Measurements from ENCODE around the gene NGB. TPM values are rescaled to one million over a fixed set of nuclear protein-coding genes. Genes with fewer than 3 reads are reported as not detected.
"Not testable (repeated sequence)": the region's sequence is repeated elsewhere in the genome, so short reads cannot be mapped to it uniquely, and the experiment has no call there.

Gene NGB
- polyA plus RNA-seq, 3 donors: not detected

DNA sequence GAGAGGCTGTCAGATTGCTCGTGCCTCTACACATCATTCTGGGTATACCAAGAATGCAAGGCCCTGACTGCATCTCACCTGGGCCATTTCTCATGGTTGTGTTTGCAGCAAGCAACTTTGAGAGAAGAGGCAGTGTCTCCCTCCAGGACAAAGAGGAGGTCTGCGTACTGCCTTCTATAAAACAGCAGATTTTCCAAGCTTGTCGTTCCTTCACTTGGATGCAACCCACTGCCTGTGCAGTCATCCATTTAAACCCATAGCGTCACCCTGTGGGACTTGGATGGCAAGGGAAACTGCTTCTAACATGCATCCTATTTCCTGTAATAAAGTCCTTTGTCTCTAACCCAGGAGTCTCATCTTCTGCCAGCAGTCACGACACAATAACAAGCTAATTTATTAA, 48.4 kb upstream of the NGB start:
- H3K27ac ChIP-seq (ENCODE audit: low read depth in 1 of 2, low read length in 2 of 2): no peak overlapping the region
- H3K9ac ChIP-seq (ENCODE audit: insufficient read depth, low read length, poor library complexity, severe bottlenecking): no peak overlapping the region
- no peak overlapping the region for H2AFZ ChIP-seq (ENCODE audit: insufficient read depth, low read depth, low read length, poor library complexity, severe bottlenecking)
- WGBS (ENCODE audit: insufficient coverage): 88% methylated on average over 5 of the region's 5 CpGs
- TF ChIP-seq CTCF (IDR thresholded peaks at IDR 0.05): no peak
- intact Hi-C loops (cut with micrococcal nuclease): loop anchor here (5.0 kb wide), 2 partner anchors 167 to 222 kb away; partner anchors contain the start of gene CIPC (in 1 of the 2)
- H3K36me3 ChIP-seq (replicated peaks in 1 of 2; ENCODE audit: control insufficient read depth in 1 of 2, insufficient read depth in 2 of 2, low read length in 2 of 2): no peaks in the 10 kb centered on the region
- H3K79me2 ChIP-seq (ENCODE audit: insufficient read depth, low read length): peaks cover 10% of the 10 kb centered on the region
- Mint-ChIP-seq H3K36me3 (peaks cover 0 to 6% of the 10 kb centered on the region in 2 donors), H3K27me3 (ENCODE audit: low read depth in 3 of 3) (no peaks in the 10 kb centered on the region), H3K27ac (no peak overlapping the region), H3K4me3 (peak overlapping the region in 1 of 2 donors; percentile 16), H3K4me1 (peaks cover 19% of the 10 kb centered on the region), H3K9me3 (no peaks in the 10 kb centered on the region)
- H3K4me1 ChIP-seq (ENCODE audit: control insufficient read depth in 1 of 2, insufficient read depth in 2 of 2, low read length in 2 of 2): peaks cover 12 to 23% of the 10 kb centered on the region in 2 donors
- no peak overlapping the region for H3K4me3 ChIP-seq (replicated peaks in 1 of 3; ENCODE audit: low read depth in 2 of 3, low read length in 3 of 3)
- H4K20me1 ChIP-seq (ENCODE audit: insufficient read depth, low read length): no peaks in the 10 kb centered on the region
- H3K27me3 ChIP-seq (ENCODE audit: control insufficient read depth in 2 of 2, insufficient read depth in 2 of 2, low read length in 2 of 2): no peaks in the 10 kb centered on the region
- DNase-seq: no peak
- no peak overlapping the region for H3K4me2 ChIP-seq (replicated peaks; ENCODE audit: extremely low read depth, low read length, poor library complexity, severe bottlenecking)
- H3K9me3 ChIP-seq (replicated peaks in 1 of 2; ENCODE audit: control insufficient read depth in 1 of 2, insufficient read depth in 1 of 2, low read length in 2 of 2): no peaks in the 10 kb centered on the region

- not testable (repeated sequence) for H3K27me3 Mint-ChIP-seq (ENCODE audit: low read depth in 3 of 3)
- intact Hi-C loops (cut with micrococcal nuclease): loop anchor here (5.0 kb wide), 2 partner anchors 166 to 221 kb away; partner anchors contain the start of gene CIPC (in 1 of the 2)
These were observed 47.8 kb upstream of the NGB start for GRCh38 chr14:77318756-77319155.

More at GRCh38 chr14:77318756-77319155, 47.8 kb upstream of the NGB start:
- not testable (repeated sequence) for DNase-seq; H3K9me3 ChIP-seq (replicated peaks in 1 of 2; ENCODE audit: control insufficient read depth in 1 of 2, insufficient read depth in 1 of 2, low read length in 2 of 2); H3K36me3 Mint-ChIP-seq; H4K20me1 ChIP-seq (ENCODE audit: insufficient read depth, low read length); H3K36me3 ChIP-seq (replicated peaks in 1 of 2; ENCODE audit: control insufficient read depth in 1 of 2, insufficient read depth in 2 of 2, low read length in 2 of 2); H3K9me3 Mint-ChIP-seq; H3K27ac Mint-ChIP-seq; H3K9ac ChIP-seq (ENCODE audit: insufficient read depth, low read length, poor library complexity, severe bottlenecking); H3K79me2 ChIP-seq (ENCODE audit: insufficient read depth, low read length); H3K4me3 ChIP-seq (replicated peaks in 1 of 3; ENCODE audit: low read depth in 2 of 3, low read length in 3 of 3); H3K4me3 Mint-ChIP-seq; H3K27ac ChIP-seq (ENCODE audit: low read depth in 1 of 2, low read length in 2 of 2); H3K4me2 ChIP-seq (replicated peaks; ENCODE audit: extremely low read depth, low read length, poor library complexity, severe bottlenecking); H2AFZ ChIP-seq (ENCODE audit: insufficient read depth, low read depth, low read length, poor library complexity, severe bottlenecking); H3K27me3 ChIP-seq (ENCODE audit: control insufficient read depth in 2 of 2, insufficient read depth in 2 of 2, low read length in 2 of 2)
- 100% methylated on average over 2 of the region's 11 CpGs for WGBS (ENCODE audit: insufficient coverage)
- peaks cover 12 to 23% of the 10 kb centered on the region in 2 donors for H3K4me1 ChIP-seq (ENCODE audit: control insufficient read depth in 1 of 2, insufficient read depth in 2 of 2, low read length in 2 of 2)
- peaks cover 19% of the 10 kb centered on the region for H3K4me1 Mint-ChIP-seq
